Measurements from ENCODE around the gene AAGAB. TPM values are rescaled to one million over a fixed set of nuclear protein-coding genes. Genes with fewer than 3 reads are reported as not detected.

AAGAB gene
- total RNA-seq, 1 donor from 2014 or later, result 27.8 TPM

DNA sequence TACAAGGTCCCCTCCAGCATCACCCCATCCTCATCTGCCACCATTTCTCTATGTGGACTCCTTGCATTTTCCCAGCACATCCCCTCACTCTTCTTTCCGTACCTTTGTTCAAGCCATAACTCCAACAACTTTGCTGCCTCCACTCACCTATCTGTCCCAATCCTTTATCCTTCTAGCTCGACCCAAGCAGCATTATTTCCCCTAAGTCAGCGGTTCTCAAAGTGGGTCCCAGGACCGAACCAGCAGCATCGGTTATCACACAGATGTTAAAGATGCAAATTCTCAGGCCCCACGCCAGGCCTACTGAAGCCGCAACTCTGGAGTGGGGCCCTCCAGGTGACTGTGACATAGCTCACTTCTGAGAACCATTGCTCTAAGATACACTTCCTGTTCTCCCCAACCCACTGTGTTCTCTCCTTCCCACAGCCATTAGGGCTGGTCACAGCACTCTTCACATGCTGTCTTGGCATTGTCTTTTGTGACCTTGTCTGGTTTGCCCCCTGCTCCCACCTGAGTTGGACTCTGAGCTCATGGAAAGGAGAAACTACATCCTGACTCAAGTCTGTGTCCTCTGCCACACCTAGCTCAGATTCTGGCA is 56.2 kb downstream of the AAGAB start:
- H3K27me3 ChIP-seq, result no peaks in the 10 kb centered on the region

DNA sequence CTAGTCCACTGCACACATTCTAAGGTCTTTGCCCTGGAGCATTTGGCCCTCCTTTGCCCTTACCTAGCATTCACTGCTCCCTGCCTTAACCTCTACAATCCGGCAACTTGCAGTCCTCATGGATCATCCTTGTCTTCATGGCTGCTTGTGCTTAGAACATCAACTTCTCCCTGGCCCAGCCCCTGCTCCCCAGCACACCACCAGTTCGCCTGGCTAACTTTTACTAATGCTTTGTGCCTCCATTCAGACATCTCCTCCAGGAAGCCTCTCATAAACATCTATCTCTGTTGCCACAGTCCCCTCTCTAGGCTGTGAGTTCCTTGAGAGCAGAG is 57.1 kb downstream of the AAGAB start:
- intact Hi-C loops (cut with DNase I), result loop anchor here (10.0 kb wide), 1 partner anchor 493 kb away; the partner anchor contains the start of gene SMAD6
- H3K4me1 ChIP-seq, result peaks cover 3 to 50% of the 10 kb centered on the region in 2 donors
- H3K27ac ChIP-seq, result peak overlapping the region; percentile 27 to 64

More for the DNA sequence above, 56.2 kb downstream of the AAGAB start:
- Histone ChIP-seq H3K27ac (peak overlapping the region in 1 of 2 donors; percentile 76), H3K9me3 (no peaks in the 10 kb centered on the region), H3K4me1 (peaks cover 3 to 46% of the 10 kb centered on the region in 2 donors), H3K36me3 (peaks cover 0 to 8% of the 10 kb centered on the region in 2 donors), H3K4me3 (no peak overlapping the region)
- intact Hi-C loops (cut with DNase I), result loop anchor here (10.0 kb wide), 1 partner anchor 493 kb away; the partner anchor contains the start of gene SMAD6
- TF ChIP-seq, protein P1, sequence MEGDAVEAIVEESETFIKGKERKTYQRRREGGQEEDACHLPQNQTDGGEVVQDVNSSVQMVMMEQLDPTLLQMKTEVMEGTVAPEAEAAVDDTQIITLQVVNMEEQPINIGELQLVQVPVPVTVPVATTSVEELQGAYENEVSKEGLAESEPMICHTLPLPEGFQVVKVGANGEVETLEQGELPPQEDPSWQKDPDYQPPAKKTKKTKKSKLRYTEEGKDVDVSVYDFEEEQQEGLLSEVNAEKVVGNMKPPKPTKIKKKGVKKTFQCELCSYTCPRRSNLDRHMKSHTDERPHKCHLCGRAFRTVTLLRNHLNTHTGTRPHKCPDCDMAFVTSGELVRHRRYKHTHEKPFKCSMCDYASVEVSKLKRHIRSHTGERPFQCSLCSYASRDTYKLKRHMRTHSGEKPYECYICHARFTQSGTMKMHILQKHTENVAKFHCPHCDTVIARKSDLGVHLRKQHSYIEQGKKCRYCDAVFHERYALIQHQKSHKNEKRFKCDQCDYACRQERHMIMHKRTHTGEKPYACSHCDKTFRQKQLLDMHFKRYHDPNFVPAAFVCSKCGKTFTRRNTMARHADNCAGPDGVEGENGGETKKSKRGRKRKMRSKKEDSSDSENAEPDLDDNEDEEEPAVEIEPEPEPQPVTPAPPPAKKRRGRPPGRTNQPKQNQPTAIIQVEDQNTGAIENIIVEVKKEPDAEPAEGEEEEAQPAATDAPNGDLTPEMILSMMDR (IDR thresholded peaks at IDR 0.05), result no peak
- DNase-seq (ENCODE audit: low spot score in 2 of 2), result no peak

DNA sequence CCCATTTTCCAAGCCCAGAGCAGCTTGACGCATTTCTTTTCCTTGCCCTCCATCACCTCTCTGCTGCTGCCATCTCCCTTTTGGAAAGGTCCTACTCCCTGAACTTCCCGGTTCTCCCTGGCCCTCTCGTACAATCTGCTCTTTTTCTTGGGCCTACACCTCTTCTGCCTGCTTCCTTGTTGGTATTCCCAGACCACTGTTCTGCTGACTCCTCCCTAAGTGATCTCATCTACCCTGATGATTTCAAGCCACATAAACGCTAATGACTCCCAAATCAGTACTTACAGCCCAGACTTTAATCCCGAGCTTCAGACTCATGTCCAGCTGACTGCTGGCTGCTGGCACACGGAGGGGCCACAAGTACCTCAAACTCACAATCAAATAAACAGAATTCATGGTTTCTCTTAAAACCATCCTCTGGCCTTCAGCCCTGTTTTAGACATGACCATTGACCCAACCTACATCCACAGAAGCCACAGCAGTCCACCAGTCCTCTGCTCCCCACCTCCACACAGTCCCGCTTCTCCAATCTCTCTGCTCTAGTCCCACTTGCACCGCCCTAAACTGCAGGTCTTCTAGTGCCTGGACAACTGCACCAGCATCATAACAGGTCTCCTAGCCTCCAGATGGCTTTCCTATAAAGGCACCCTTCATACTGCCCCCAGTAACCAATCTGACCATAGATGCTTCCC is 57.6 kb downstream of the AAGAB start:
- no peak for DNase-seq (ENCODE audit: low spot score in 2 of 2)
- Histone ChIP-seq H3K27me3 (no peaks in the 10 kb centered on the region), H3K36me3 (peaks cover 0 to 16% of the 10 kb centered on the region in 2 donors), H3K27ac (peak overlapping the region; percentile 27 to 64), H3K9me3 (no peaks in the 10 kb centered on the region), H3K4me3 (no peak overlapping the region), H3K4me1 (peaks cover 3 to 50% of the 10 kb centered on the region in 2 donors)
- TF ChIP-seq, protein P1 (IDR thresholded peaks at IDR 0.05), result no peak
- intact Hi-C loops (cut with DNase I), result loop anchor here (10.0 kb wide), 1 partner anchor 492 kb away; the partner anchor contains the start of gene SMAD6

More for the DNA sequence above, 57.1 kb downstream of the AAGAB start:
- TF ChIP-seq, protein P1 (IDR thresholded peaks at IDR 0.05), result no peak
- Histone ChIP-seq H3K36me3 (peaks cover 0 to 11% of the 10 kb centered on the region in 2 donors), H3K9me3 (no peaks in the 10 kb centered on the region), H3K4me3 (no peak overlapping the region), H3K27me3 (no peaks in the 10 kb centered on the region)
- no peak for DNase-seq (ENCODE audit: low spot score in 2 of 2)

DNA sequence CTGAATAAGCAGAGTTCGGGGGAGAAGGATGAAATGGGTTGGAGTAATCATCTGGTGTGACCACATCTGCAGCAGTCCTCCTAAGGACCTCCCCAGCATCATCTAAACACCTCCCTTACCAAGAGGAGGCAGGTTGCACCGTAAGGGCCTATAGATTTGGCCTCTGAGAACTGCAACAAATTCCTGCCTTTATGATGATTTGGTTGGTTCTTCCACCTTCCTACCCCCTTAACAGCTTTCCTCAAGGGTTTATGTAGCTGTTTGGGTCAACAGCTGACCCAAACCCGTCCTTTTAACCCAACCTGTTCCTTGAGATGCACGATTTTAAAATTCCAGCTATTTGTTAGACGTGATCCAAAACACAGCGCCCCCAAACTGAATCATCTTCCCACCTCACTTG is 58.2 kb downstream of the AAGAB start:
- peak overlapping the region; percentile 27 to 64 for H3K27ac ChIP-seq

DNA sequence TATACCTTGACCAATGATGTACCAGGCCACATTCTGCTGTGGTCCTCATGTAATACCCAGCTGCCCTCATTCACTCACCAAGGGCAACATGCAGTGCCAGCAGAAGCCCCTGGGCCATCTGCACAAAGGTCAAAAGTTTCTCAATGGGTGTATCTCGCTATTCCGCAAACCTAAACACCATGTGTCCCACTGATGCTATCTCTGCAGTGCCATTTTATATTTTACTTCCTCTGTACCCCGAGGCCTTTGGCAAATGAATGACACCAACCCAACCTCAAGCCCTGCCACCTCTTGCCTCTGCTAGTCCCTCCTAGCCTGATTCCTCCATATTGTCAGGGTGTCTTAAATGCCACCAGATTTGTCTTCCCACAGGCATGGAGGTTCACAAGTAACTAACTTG is 59.2 kb downstream of the AAGAB start:
- peak overlapping the region; percentile 64 to 75 for H3K27ac ChIP-seq
- H3K4me1 ChIP-seq, result peaks cover 3 to 46% of the 10 kb centered on the region in 2 donors
- DNase-seq (ENCODE audit: low spot score in 2 of 2), result no peak
- TF ChIP-seq, protein P1 (IDR thresholded peaks at IDR 0.05), result no peak
- H3K9me3 ChIP-seq, result no peaks in the 10 kb centered on the region
- intact Hi-C loops (cut with DNase I), result loop anchor here (10.0 kb wide), 1 partner anchor 491 kb away; the partner anchor contains the start of gene SMAD6
- H3K27me3 ChIP-seq, result no peaks in the 10 kb centered on the region
- H3K36me3 ChIP-seq, result peaks cover 5 to 31% of the 10 kb centered on the region in 2 donors
- H3K4me3 ChIP-seq, result no peak overlapping the region

More for the DNA sequence above, 58.2 kb downstream of the AAGAB start:
- no peaks in the 10 kb centered on the region for H3K9me3 ChIP-seq
- TF ChIP-seq, protein P1 (IDR thresholded peaks at IDR 0.05), result no peak
- H3K36me3 ChIP-seq, result peaks cover 3 to 22% of the 10 kb centered on the region in 2 donors
- H3K4me1 ChIP-seq, result peaks cover 3 to 46% of the 10 kb centered on the region in 2 donors
- intact Hi-C loops (cut with DNase I), result loop anchor here (10.0 kb wide), 1 partner anchor 491 kb away; the partner anchor contains the start of gene SMAD6
- H3K27me3 ChIP-seq, result no peaks in the 10 kb centered on the region
- no peak overlapping the region for H3K4me3 ChIP-seq
- no peak for DNase-seq (ENCODE audit: low spot score in 2 of 2)

Data from ascending aorta (tissue), 2 donors.